GM12801 (cell line): ENCODE measurements around the gene SRCIN1.

Source experiments
- CTCF ChIP-seq: IDR thresholded peaks from one replicate; pipeline ENCODE4 v1.5.1; 2011; ENCODE audit warnings: control low read depth; ENCODE audit not compliant: insufficient read length; ENCODE audit errors: extremely low read depth

The SRCIN1 gene

GRCh38 chr17:38578229-38579082 lies 27.3 kb downstream of the SRCIN1 start:
- TF ChIP-seq CTCF, result no peak

- no peak for TF ChIP-seq CTCF
Observed at GRCh38 chr17:38577645-38578173, 28.0 kb downstream of the SRCIN1 start.

GRCh38 chr17:38577244-38577643 lies 28.5 kb downstream of the SRCIN1 start:
- TF ChIP-seq CTCF, result no peak

- no peak for TF ChIP-seq CTCF
Observed at GRCh38 chr17:38575781-38576180, 30.0 kb downstream of the SRCIN1 start.

- TF ChIP-seq CTCF, result no peak
Observed at GRCh38 chr17:38574712-38575111, 31.0 kb downstream of the SRCIN1 start.

- TF ChIP-seq CTCF, result no peak
Observed at GRCh38 chr17:38572669-38573365, 32.9 kb downstream of the SRCIN1 start.

- no peak for TF ChIP-seq CTCF
Observed at GRCh38 chr17:38571833-38572668, 33.7 kb downstream of the SRCIN1 start.
